Measurements from ENCODE around the gene PET117.

The PET117 gene

GRCh38 chr20:18190338-18191233, 52.9 kb downstream of the PET117 start:
- TF ChIP-seq CTCF (IDR thresholded peaks at IDR 0.05; ENCODE audit: borderline replicate concordance, control extremely low read depth, extremely low read depth, insufficient read depth, missing control alignments) = no peak
- in situ Hi-C loops (cut with MboI; ENCODE audit: low sequenced_read_pairs, unreplicated experiment) = no loop called here
- DNase-seq (ENCODE audit: low spot score) = no peak

GRCh38 chr20:18191306-18191705, 53.6 kb downstream of the PET117 start:
- TF ChIP-seq CTCF (IDR thresholded peaks at IDR 0.05; ENCODE audit: borderline replicate concordance, control extremely low read depth, extremely low read depth, insufficient read depth, missing control alignments) = no peak
- in situ Hi-C loops (cut with MboI; ENCODE audit: low sequenced_read_pairs, unreplicated experiment) = no loop called here
- DNase-seq (ENCODE audit: low spot score) = no peak
